Right ventricle myocardium inferior (tissue), 1 donor: ENCODE data around the gene TMC2. TPM values are rescaled to one million over a fixed set of nuclear protein-coding genes. Genes with fewer than 3 reads are reported as not detected.

Source experiments
- ATAC-seq: fragments of 200-7000 bp; cut with Tn5 transposase; one replicate; pipeline ENCODE4 v1.9.1; 2020; ENCODE audit warnings: mild to moderate bottlenecking, moderate library complexity
- DNase-seq: peaks from one replicate; pipeline ENCODE4 v3.0.0; 2021; ENCODE audit errors: missing footprints
- intact Hi-C: fragments of 100-400 bp; cut with DNase I; formaldehyde crosslinking; loops from one replicate; pipeline ENCODE4 v1.11.0; 2022
- total RNA-seq: library from RNA; stranded (reverse); fragmentation: NEBNext Ultra II Directional; extraction: Animal tissue kit (Norgen Biotek cat#: 25700); gene quantifications from one replicate; pipeline ENCODE4 v1.2.1, GENCODE V29; 2021
- donor health status: DM: no; HTN: yes; CAD: no; lungs with severe emphysema.

The TMC2 gene
- total RNA-seq, 1 donor from 2014 or later: 0.08 TPM

DNA sequence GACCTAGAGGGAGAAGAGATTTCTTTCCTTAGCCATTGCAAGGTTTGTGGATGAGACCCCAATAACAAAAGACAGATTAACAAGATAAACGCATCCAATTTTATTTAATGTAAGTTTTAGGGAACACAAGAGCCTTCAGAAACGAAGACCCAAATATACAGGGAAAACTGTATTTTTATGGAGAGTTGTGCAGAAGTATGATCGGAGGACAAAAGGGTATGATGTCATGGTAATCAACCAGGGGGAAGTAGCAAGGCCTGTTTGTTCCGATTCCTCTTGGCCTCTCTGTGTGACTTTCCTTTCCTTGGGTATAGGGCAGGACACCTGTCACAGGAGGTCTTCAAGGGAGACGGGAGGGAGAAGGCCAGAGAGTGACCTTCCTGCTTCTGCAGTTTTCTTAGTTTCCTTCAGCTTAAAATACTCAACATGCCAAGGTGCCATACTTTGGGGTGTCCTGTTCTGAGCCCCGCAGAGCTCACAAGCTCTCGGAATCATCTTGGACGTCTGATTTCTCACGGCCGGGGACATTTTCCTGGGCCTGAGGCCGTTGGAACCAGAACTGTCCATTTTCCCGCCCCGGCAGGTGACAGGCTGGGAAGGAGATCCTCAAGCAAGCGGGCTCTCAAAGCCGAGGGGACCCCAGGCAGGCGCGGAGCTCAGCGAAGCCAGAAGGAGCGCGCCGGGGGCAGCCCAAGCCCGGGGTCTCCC lies 21.7 kb downstream of the TMC2 start:
- ATAC-seq (no peak), DNase-seq (no peak)
- intact Hi-C loops: no loop called here

GRCh38 chr20:2558581-2559278 lies 22.4 kb downstream of the TMC2 start:
- DNase-seq (no peak), ATAC-seq (no peak)
- intact Hi-C loops: no loop called here

- no peak for ATAC-seq
- intact Hi-C loops: no loop called here
- no peak for DNase-seq
Observed at GRCh38 chr20:2559279-2559626, 22.9 kb downstream of the TMC2 start.

DNA sequence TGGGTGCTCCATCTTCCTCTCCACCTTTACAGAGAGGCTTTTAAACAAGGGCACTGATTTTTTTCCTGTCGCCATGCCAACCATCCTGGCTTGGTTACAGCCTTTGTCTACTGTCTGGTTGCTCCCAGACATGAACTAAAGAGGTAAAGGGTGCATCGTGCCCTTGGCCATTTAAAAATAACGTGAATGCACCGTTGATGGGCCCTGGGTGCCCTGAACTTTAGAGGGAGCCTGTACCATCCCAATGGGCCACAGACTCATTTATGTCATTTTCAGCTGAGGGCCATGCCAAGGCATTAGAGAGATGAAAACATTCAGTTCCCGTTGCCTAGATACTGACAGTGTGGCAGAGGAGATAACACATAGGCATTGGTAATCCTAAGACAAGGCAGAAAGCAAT lies 23.3 kb downstream of the TMC2 start:
- no peak for ATAC-seq
- no peak for DNase-seq
- intact Hi-C loops: no loop called here

- intact Hi-C loops: no loop called here
- no peak for DNase-seq
- ATAC-seq: no peak
Observed at GRCh38 chr20:2563116-2563515, 26.7 kb downstream of the TMC2 start.

DNA sequence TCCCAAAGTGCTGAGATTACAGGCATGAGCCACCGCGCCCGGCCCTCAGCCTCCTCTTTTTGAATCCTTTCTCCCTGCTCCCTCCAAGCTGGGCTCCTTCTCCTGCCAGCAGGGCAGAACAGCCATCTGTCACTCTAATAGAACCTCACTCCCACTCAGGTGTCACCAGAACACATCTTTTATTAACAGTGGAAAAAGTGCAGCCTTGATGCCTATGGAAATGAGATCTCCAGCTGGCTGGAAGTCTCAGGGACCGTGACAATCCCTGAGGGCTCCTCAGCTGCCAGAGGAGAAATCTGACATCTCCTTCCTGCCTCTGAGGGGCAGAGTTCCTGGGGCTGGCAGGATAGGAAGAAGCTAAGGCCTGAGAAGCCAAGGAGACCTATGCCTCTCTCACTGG lies 28.0 kb downstream of the TMC2 start:
- DNase-seq: no peak
- intact Hi-C loops: no loop called here
- no peak for ATAC-seq

- intact Hi-C loops: no loop called here
- no peak for DNase-seq
- ATAC-seq: no peak
Observed at GRCh38 chr20:2575682-2576081, 39.3 kb downstream of the TMC2 start.

DNA sequence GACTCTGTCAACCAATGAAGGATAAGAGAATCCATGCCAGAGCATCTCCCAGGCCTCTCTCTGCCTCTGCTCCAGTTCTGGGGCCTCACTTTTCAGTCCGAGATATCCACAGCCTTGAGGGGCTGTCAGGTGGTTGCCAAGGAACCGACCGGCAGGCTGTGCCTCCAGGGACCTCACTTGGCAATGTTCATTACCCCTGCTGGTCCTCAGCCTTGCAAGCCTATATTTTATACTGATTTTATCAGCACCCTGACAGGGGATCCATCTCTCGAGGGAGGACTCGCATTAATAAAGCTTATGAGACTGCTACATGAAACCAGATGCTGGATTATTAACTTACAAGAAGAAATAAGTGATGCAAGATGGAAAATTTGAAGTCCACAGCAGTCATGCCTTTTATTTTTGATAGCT lies 39.9 kb downstream of the TMC2 start:
- DNase-seq (no peak), ATAC-seq (no peak)
- intact Hi-C loops: no loop called here

DNA sequence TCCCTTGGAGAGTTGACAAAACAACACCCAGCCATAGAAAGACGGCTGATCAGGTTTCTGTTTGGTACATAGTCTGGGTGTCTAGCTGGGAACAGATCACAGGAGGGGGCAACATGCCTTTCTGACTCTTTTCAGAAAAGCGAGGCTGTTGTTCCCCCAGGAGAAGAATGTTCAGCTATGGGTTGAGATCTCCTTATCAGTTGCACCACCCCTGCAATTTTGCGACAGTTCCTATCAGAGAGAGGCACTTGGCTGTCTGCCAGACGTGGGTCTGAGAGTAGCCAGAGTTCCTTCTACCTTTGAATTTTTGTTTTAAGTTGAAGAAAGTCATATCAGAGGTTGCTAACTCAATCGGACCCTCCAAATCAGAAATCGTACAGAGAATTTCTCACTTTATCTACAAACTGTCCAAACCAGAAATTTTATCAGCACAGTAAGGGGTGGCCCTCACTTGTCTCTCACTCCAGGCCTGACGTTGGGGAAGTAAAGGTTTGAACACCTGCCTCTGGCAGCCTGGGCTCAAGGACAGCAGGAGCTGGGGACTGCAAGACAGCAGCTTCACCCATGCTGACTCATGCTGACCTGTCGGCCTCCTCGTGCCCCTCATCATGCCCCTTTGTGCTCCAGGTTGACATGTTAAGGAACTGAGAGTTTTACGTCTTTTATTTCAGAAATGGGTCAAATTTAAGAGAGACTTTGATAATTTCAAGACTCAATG lies 42.3 kb downstream of the TMC2 start:
- no peak for DNase-seq
- no peak for ATAC-seq
- intact Hi-C loops: no loop called here

GRCh38 chr20:2585811-2586210 lies 49.4 kb downstream of the TMC2 start:
- intact Hi-C loops: no loop called here
- DNase-seq (no peak), ATAC-seq (no peak)

GRCh38 chr20:2593756-2594155 lies 57.4 kb downstream of the TMC2 start:
- DNase-seq (no peak), ATAC-seq (no peak)
- intact Hi-C loops: no loop called here

DNA sequence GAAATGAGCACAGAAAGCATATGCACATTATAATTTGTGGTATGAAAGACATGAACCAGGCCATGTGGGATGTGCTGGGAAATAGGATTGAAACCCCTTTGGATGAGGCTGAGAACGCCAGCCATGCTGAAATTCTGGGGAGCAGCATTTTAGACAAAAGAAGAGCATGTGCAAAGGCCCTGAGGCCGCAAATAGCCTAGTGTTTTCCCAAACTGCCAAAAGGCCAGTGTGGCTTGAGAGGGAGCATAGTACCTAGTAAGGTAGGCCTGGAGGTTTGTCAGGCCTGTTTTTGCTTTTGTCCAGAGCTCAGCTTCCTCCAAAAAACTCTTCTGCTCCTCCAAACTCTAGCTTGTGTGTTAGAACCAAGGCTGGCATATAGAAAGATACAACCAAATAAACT lies 58.7 kb downstream of the TMC2 start:
- DNase-seq: no peak
- no peak for ATAC-seq
- intact Hi-C loops: no loop called here

GRCh38 chr20:2596673-2597279 lies 60.4 kb downstream of the TMC2 start:
- ATAC-seq: no peak
- DNase-seq: no peak
- intact Hi-C loops: no loop called here

GRCh38 chr20:2599288-2600006 lies 63.1 kb downstream of the TMC2 start:
- intact Hi-C loops: no loop called here
- DNase-seq: no peak

GRCh38 chr20:2602046-2602735 lies 65.8 kb downstream of the TMC2 start:
- DNase-seq: no peak
- intact Hi-C loops: no loop called here
- ATAC-seq: no peak

More at GRCh38 chr20:2599288-2600006, 63.1 kb downstream of the TMC2 start:
- ATAC-seq: no peak

DNA sequence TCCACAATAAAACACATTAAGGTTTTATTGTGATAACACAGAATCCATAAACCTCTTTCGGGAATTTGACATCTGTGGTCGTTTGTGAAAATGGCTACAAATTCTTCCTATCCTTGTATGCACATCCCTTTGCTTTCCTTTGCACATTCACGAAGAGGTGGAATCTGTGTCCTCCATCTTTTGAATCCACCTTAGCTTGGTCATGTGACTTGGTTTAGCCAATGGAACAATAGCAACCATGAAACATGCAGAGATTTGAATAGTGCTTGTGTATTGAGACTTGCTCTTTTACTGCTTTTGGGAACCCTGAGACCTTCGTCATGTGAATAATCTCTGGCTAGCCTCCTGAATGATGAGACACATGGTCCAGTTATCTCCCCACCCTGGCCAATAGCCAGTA lies 66.4 kb downstream of the TMC2 start:
- no peak for DNase-seq
- intact Hi-C loops: no loop called here

GRCh38 chr20:2603816-2604505 lies 67.6 kb downstream of the TMC2 start:
- intact Hi-C loops: no loop called here
- ATAC-seq: no peak
- DNase-seq: no peak

More for the DNA sequence above, 66.4 kb downstream of the TMC2 start:
- no peak for ATAC-seq

DNA sequence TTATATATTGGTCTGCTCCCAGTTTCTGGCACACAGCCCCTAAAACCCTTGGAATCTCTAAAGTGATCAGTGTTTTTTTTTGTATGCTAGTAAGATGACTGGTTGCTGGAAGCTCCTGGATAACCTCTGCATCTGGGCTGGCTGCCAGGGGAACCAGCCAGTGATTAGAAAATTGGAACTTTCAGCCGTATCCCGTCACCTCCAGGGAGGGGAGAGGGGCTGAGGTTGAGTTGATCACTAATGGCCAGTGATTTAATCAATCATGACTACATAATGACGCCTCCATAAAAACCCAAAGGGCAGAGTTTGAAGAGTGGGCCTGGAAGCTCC lies 68.1 kb downstream of the TMC2 start:
- no peak for DNase-seq
- intact Hi-C loops: no loop called here
- ATAC-seq: no peak
